H9 (cell line): ENCODE results near the gene CDK5. TPM values are rescaled to one million over a fixed set of nuclear protein-coding genes. Genes with fewer than 3 reads are reported as not detected.

ENCODE experiments used
- DNase-seq: peaks from one replicate; pipeline ENCODE4 v3.0.0-alpha.2; 2017
- H2AFZ ChIP-seq: one replicate; pipeline ENCODE4 v1.6.1; 2013; ENCODE audit warnings: mild to moderate bottlenecking, low read length, control low read depth, moderate library complexity
- H2AK5ac ChIP-seq: 2 replicates; pipeline ENCODE4 v1.6.1; 2013; ENCODE audit warnings: low read length, control low read depth, mixed read lengths; ENCODE audit not compliant: insufficient read length
- H2BK120ac ChIP-seq: one replicate; pipeline ENCODE4 v1.6.1; 2013; ENCODE audit warnings: low read depth, mild to moderate bottlenecking, low read length, control low read depth, inconsistent platforms; ENCODE audit not compliant: poor library complexity, severe bottlenecking
- H2BK12ac ChIP-seq: 2 replicates; pipeline ENCODE4 v1.6.1; 2013; ENCODE audit warnings: low read length, control low read depth, mixed read lengths, low read depth; ENCODE audit not compliant: insufficient read length
- H2BK15ac ChIP-seq: 2 replicates; pipeline ENCODE4 v1.6.1; 2013; ENCODE audit warnings: low read depth, low read length, control low read depth
- H2BK20ac ChIP-seq: one replicate; pipeline ENCODE4 v1.6.1; 2013; ENCODE audit warnings: low read depth, mild to moderate bottlenecking, low read length, control low read depth, inconsistent platforms; ENCODE audit not compliant: poor library complexity, severe bottlenecking
- H2BK5ac ChIP-seq: 2 replicates; pipeline ENCODE4 v1.6.1; 2013; ENCODE audit warnings: low read length, control low read depth, mixed read lengths; ENCODE audit not compliant: insufficient read length
- H3K14ac ChIP-seq: 2 replicates; pipeline ENCODE4 v1.6.1; 2013; ENCODE audit warnings: low read length, control low read depth; ENCODE audit not compliant: insufficient read depth
- H3K18ac ChIP-seq: 2 replicates; pipeline ENCODE4 v1.6.1; 2013; ENCODE audit warnings: low read depth, mild to moderate bottlenecking, mixed read lengths, low read length, control low read depth; ENCODE audit not compliant: insufficient read length
- H3K23ac ChIP-seq: 2 replicates; pipeline ENCODE4 v1.6.1; 2013; ENCODE audit warnings: low read length, control low read depth, mixed read lengths, low read depth; ENCODE audit not compliant: insufficient read length
- H3K23me2 ChIP-seq: 2 replicates; pipeline ENCODE4 v1.6.1; 2013; ENCODE audit warnings: low read depth, mild to moderate bottlenecking, mixed read lengths, low read length, control low read depth; ENCODE audit not compliant: insufficient read length, poor library complexity, severe bottlenecking
- H3K27ac ChIP-seq: 2 replicates; pipeline ENCODE4 v1.5.1; 2013; ENCODE audit warnings: low read length, control low read depth, mixed read lengths, low read depth; ENCODE audit not compliant: insufficient read length
- H3K27me3 ChIP-seq: 2 replicates; pipeline ENCODE4 v1.6.1; 2013; ENCODE audit warnings: low read length, control low read depth, inconsistent platforms; ENCODE audit not compliant: insufficient read depth
- H3K4ac ChIP-seq: 2 replicates; pipeline ENCODE4 v1.6.1; 2013; ENCODE audit warnings: low read depth, mild to moderate bottlenecking, control low read depth, inconsistent platforms, low read length, moderate library complexity
- H3K4me1 ChIP-seq: 2 replicates; pipeline ENCODE4 v1.6.1; 2013; ENCODE audit warnings: low read length, control low read depth, inconsistent platforms; ENCODE audit not compliant: insufficient read depth
- H3K4me2 ChIP-seq: 2 replicates; pipeline ENCODE4 v1.6.1; 2013; ENCODE audit warnings: low read length, control low read depth, mixed read lengths; ENCODE audit not compliant: insufficient read length, insufficient read depth
- H3K56ac ChIP-seq: 2 replicates; pipeline ENCODE4 v1.6.1; 2013; ENCODE audit warnings: low read depth, mild to moderate bottlenecking, mixed read lengths, low read length, control low read depth; ENCODE audit not compliant: insufficient read length
- H3K79me1 ChIP-seq: 2 replicates; pipeline ENCODE4 v1.6.1; 2013; ENCODE audit warnings: low read depth, mild to moderate bottlenecking, moderate library complexity, low read length, control low read depth, inconsistent platforms; ENCODE audit not compliant: insufficient read depth, poor library complexity, severe bottlenecking
- H3K79me2 ChIP-seq: 2 replicates; pipeline ENCODE4 v1.6.1; 2013; ENCODE audit warnings: low read length, control low read depth, inconsistent platforms; ENCODE audit not compliant: insufficient read depth
- H3K9ac ChIP-seq: 2 replicates; pipeline ENCODE4 v1.6.1; 2013; ENCODE audit warnings: low read length, control low read depth, mixed read lengths; ENCODE audit not compliant: insufficient read length; ENCODE audit errors: extremely low read depth
- H3K9me3 ChIP-seq: one replicate; pipeline ENCODE4 v1.6.1; 2013; ENCODE audit warnings: low read depth, low read length, inconsistent platforms; ENCODE audit not compliant: control insufficient read depth
- H3T11ph ChIP-seq: one replicate; pipeline ENCODE4 v1.6.1; 2013; ENCODE audit warnings: mild to moderate bottlenecking, low read length, control low read depth, inconsistent platforms
- H4K20me1 ChIP-seq: one replicate; pipeline ENCODE4 v1.6.1; 2013; ENCODE audit not compliant: control insufficient read depth, insufficient read length, insufficient read depth
- H4K5ac ChIP-seq: 2 replicates; pipeline ENCODE4 v1.6.1; 2013; ENCODE audit warnings: low read depth, mild to moderate bottlenecking, mixed read lengths, low read length, control low read depth; ENCODE audit not compliant: insufficient read length
- H4K8ac ChIP-seq: replicated peaks from 2 replicates; pipeline ENCODE4 v1.6.1; 2013; ENCODE audit warnings: low read length, control low read depth, mixed read lengths, low read depth; ENCODE audit not compliant: insufficient read length
- H4K91ac ChIP-seq: 2 replicates; pipeline ENCODE4 v1.6.1; 2013; ENCODE audit warnings: low read depth, mild to moderate bottlenecking, moderate library complexity, mixed read lengths, low read length, control low read depth; ENCODE audit not compliant: insufficient read length
- H3K27ac Mint-ChIP-seq, 3 experiments: 2 replicates in 2 of 3; 3 replicates in 1 of 3; pipeline ENCODE4 v1.8.0; 2020 to 2021; ENCODE audit warnings: mixed read lengths in 3 of 3, mild to moderate bottlenecking in 1 of 3, moderate library complexity in 1 of 3
- H3K27me3 Mint-ChIP-seq: 2 replicates; pipeline ENCODE4 v1.8.0; 2021; ENCODE audit warnings: low read depth, mild to moderate bottlenecking, moderate library complexity, mixed read lengths
- H3K36me3 Mint-ChIP-seq, 3 experiments: 2 replicates in 2 of 3; 3 replicates in 1 of 3; pipeline ENCODE4 v1.8.0; 2020 to 2021; ENCODE audit warnings: low read depth in 3 of 3, mixed read lengths in 3 of 3; ENCODE audit not compliant: insufficient read depth in 1 of 3
- H3K4me1 Mint-ChIP-seq, 2 experiments: 2 replicates each; pipeline ENCODE4 v1.8.0; 2020; ENCODE audit warnings: mixed read lengths in 2 of 2
- H3K4me3 Mint-ChIP-seq, 2 experiments: 2 replicates in 1 of 2; 3 replicates in 1 of 2; pipeline ENCODE4 v1.8.0; 2020 to 2021; ENCODE audit warnings: mild to moderate bottlenecking in 2 of 2, mixed read lengths in 2 of 2, moderate library complexity in 1 of 2
- H3K9me3 Mint-ChIP-seq, 2 experiments: 2 replicates in 1 of 2; 3 replicates in 1 of 2; pipeline ENCODE4 v1.8.0; 2020; ENCODE audit warnings: mild to moderate bottlenecking in 2 of 2, mixed read lengths in 2 of 2, moderate library complexity in 1 of 2
- CTCF ChIP-seq: fragments of 200-600 bp; sonication (generic); conservative IDR thresholded peaks from 3 replicates; pipeline ENCODE4 v1.8.0; 2021; ENCODE audit warnings: antibody characterized with exemption, mild to moderate bottlenecking
- WGBS: extraction: QIAGEN DNeasy Blood & Tissue Kit; methylation state at CpG from one replicate; pipeline ENCODE4 v1.1.7; 2013; ENCODE audit warnings: missing lambda C conversion rate, low lambda C conversion rate, mixed read lengths; ENCODE audit not compliant: insufficient read length; ENCODE audit errors: extremely low coverage; 5-methylcytosine and 5-hydroxymethylcytosine counted together
- total RNA-seq: library from RNA; stranded (reverse); gene quantifications from 2 replicates; pipeline ENCODE4 v1.2.1, GENCODE V29; 2021

Gene CDK5
- total RNA-seq, 1 experiment from 2014 or later: 19.9 TPM

GRCh38 chr7:151076863-151077704 is 19.4 kb upstream of the CDK5 start:
- Histone ChIP-seq H2BK5ac (no peak overlapping the region), H3T11ph (no peak overlapping the region), H2AK5ac (no peak overlapping the region), H3K27me3 (no peaks in the 10 kb centered on the region), H3K4me2 (no peak overlapping the region), H4K8ac (no peak overlapping the region), H3K79me1 (no peaks in the 10 kb centered on the region), H4K20me1 (no peaks in the 10 kb centered on the region), H3K27ac (no peak overlapping the region), H3K9ac (no peak overlapping the region), H3K4me1 (no peaks in the 10 kb centered on the region), H3K79me2 (no peaks in the 10 kb centered on the region; the same call in 1 of the 2 replicates), H2AFZ (no peak overlapping the region), H4K5ac (no peak overlapping the region), H3K4ac (no peak overlapping the region), H2BK15ac (no peak overlapping the region), H2BK12ac (no peak overlapping the region), H3K18ac (no peak overlapping the region), H2BK120ac (no peak overlapping the region), H3K14ac (no peak overlapping the region), H3K23me2 (no peaks in the 10 kb centered on the region), H4K91ac (no peak overlapping the region), H3K56ac (no peak overlapping the region), H3K23ac (no peak overlapping the region), H2BK20ac (no peak overlapping the region), H3K9me3 (no peaks in the 10 kb centered on the region)
- DNase-seq: peak; percentile 81
- no peaks in the 10 kb centered on the region for H3K9me3 Mint-ChIP-seq
- no peak overlapping the region for H3K4me3 Mint-ChIP-seq
- peak; percentile 63 for TF ChIP-seq CTCF
- peaks cover 26 to 36% of the 10 kb centered on the region in 2 experiments for H3K4me1 Mint-ChIP-seq
- no peak overlapping the region for H3K27ac Mint-ChIP-seq
- H3K27me3 Mint-ChIP-seq: peaks cover 1% of the 10 kb centered on the region; the same call in 1 of the 2 replicates
- no CpG with 5 or more reads among the region's 33 CpGs for WGBS
- peaks cover 14 to 34% (median 32%) of the 10 kb centered on the region in 3 experiments for H3K36me3 Mint-ChIP-seq
